GM12878 (cell line): ENCODE results near the gene NUP205. TPM values are rescaled to one million over a fixed set of nuclear protein-coding genes. Genes with fewer than 3 reads are reported as not detected.

ENCODE experiments used
- ATAC-seq: fragments of 200-7000 bp; cut with Tn5 transposase; 3 replicates; pipeline ENCODE4 v1.9.1; 2020; ENCODE audit warnings: mild to moderate bottlenecking, moderate library complexity
- BruUV-seq: library from RNA; stranded (reverse); fragments of 400-500 nt; replicated peaks from 2 replicates; lab custom pipeline; 2021; lab: Mats Ljungman, UMichigan
- CTCF ChIA-PET: fragments of 300-600 bp; sonication (Branson Sonifier 250); formaldehyde crosslinking; extraction: SDS; loops from one replicate; lab custom pipeline; 2021; ENCODE audit warnings: inconsistent platforms; lab: Yijun Ruan, JAX
- POLR2A ChIA-PET: fragments of 350-600 bp; formaldehyde crosslinking; extraction: SDS; loops from one replicate; lab custom pipeline; 2021; ENCODE audit warnings: inconsistent platforms; lab: Charles Lee
- RAD21 ChIA-PET: fragments of 300-600 bp; sonication (Branson Sonifier 250); formaldehyde crosslinking; loops from one replicate; lab custom pipeline; 2023; ENCODE audit warnings: antibody characterized with exemption; ENCODE audit not compliant: unreplicated experiment; lab: Charles Lee
- SMC1A ChIA-PET: fragments of 300-600 bp; sonication (Branson Sonifier 250); formaldehyde crosslinking; loops from one replicate; lab custom pipeline; 2023; ENCODE audit not compliant: unreplicated experiment, uncharacterized antibody; lab: Charles Lee
- DNase-seq: peaks from one replicate; pipeline ENCODE4 v3.0.0-alpha.2; 2011; ENCODE audit warnings: low read depth, low spot score
- FAIRE-seq: peaks from 3 replicates; lab custom pipeline; 2011; peaks lifted over from hg19 to GRCh38; lab: Jason Lieb, UNC
- H2AFZ ChIP-seq: 2 replicates; pipeline ENCODE4 v1.6.0; 2011; ENCODE audit warnings: low read depth, low read length, control low read depth; ENCODE audit not compliant: control insufficient read depth
- H3K27ac ChIP-seq: 2 replicates; pipeline ENCODE4 v1.5.1; 2011; ENCODE audit warnings: control low read depth; ENCODE audit not compliant: control insufficient read depth, insufficient read depth
- H3K27me3 ChIP-seq, 2 experiments: replicated peaks in 1 of 2; 2 replicates each; pipeline versions ENCODE4 v1.6.0 to v1.6.1; 2011; ENCODE audit warnings: low read length in 1 of 2; ENCODE audit not compliant: control insufficient read depth in 2 of 2, insufficient read depth in 2 of 2
- H3K36me3 ChIP-seq, 2 experiments: 2 replicates each; pipeline ENCODE4 v1.5.1; 2011; ENCODE audit warnings: low read length in 1 of 2; ENCODE audit not compliant: control insufficient read depth in 2 of 2, insufficient read depth in 2 of 2
- H3K4me1 ChIP-seq: 2 replicates; pipeline ENCODE4 v1.6.1; 2011; ENCODE audit warnings: mild to moderate bottlenecking, low read length, moderate library complexity, mixed read lengths; ENCODE audit not compliant: control insufficient read depth, insufficient read depth
- H3K4me2 ChIP-seq: 2 replicates; pipeline ENCODE4 v1.6.0; 2011; ENCODE audit warnings: control low read depth; ENCODE audit not compliant: control insufficient read depth, insufficient read depth
- H3K4me3 ChIP-seq: fragments of 200-600 bp; sonication (generic); 2 replicates; pipeline ENCODE4 v1.5.1; 2016
- H3K79me2 ChIP-seq: 2 replicates; pipeline ENCODE4 v1.6.0; 2011; ENCODE audit warnings: low read length; ENCODE audit not compliant: control insufficient read depth, insufficient read depth
- H3K9ac ChIP-seq: 2 replicates; pipeline ENCODE4 v1.8.0; 2011; ENCODE audit warnings: low read length, control low read depth, mixed read lengths; ENCODE audit not compliant: control insufficient read depth, insufficient read depth
- H3K9me3 ChIP-seq: replicated peaks from 3 replicates; pipeline ENCODE4 v1.5.1; 2011; ENCODE audit warnings: mild to moderate bottlenecking, low read length; ENCODE audit not compliant: control insufficient read depth, insufficient read depth
- H4K20me1 ChIP-seq: 2 replicates; pipeline ENCODE4 v1.6.0; 2011; ENCODE audit not compliant: control insufficient read depth, insufficient read depth
- CBFB ChIP-seq: IDR thresholded peaks from 2 replicates; pipeline ENCODE4 v1.6.1; 2016; ENCODE audit warnings: antibody characterized with exemption, low read depth
- CEBPZ ChIP-seq: fragments of 150-350 bp; IDR thresholded peaks from 2 replicates; pipeline ENCODE4 v1.6.1; 2016; ENCODE audit warnings: low read depth, low read length
- EGR1 ChIP-seq, 2 experiments: IDR thresholded peaks; 1 replicate in 1 of 2; 2 replicates in 1 of 2; pipeline ENCODE4 v1.6.1; 2011 to 2012; ENCODE audit warnings: low read depth in 2 of 2, low read length in 2 of 2, borderline replicate concordance in 1 of 2, mild to moderate bottlenecking in 1 of 2, moderate library complexity in 1 of 2
- FOXK2 ChIP-seq: fragments of 450-650 bp; IDR thresholded peaks from 2 replicates; pipeline ENCODE4 v1.6.1; 2017; ENCODE audit warnings: mild to moderate bottlenecking, moderate library complexity
- NBN ChIP-seq: fragments of 450-650 bp; IDR thresholded peaks from 2 replicates; pipeline ENCODE4 v1.6.1; 2016
- PAX8 ChIP-seq: fragments of 450-650 bp; IDR thresholded peaks from 2 replicates; pipeline ENCODE4 v1.6.1; 2017; ENCODE audit warnings: mild to moderate bottlenecking, moderate library complexity
- RELA ChIP-seq: fragments of 450-650 bp; IDR thresholded peaks from 2 replicates; pipeline ENCODE4 v1.8.0; 2014; ENCODE audit warnings: borderline replicate concordance; ENCODE audit not compliant: partially characterized antibody
- SMARCA5 ChIP-seq: fragments of 450-650 bp; IDR thresholded peaks from 2 replicates; pipeline ENCODE4 v1.6.1; 2017; ENCODE audit warnings: mild to moderate bottlenecking
- SREBF1 ChIP-seq: IDR thresholded peaks from 2 replicates; pipeline ENCODE4 v1.6.1; 2012; ENCODE audit warnings: mild to moderate bottlenecking, low read length
- SUZ12 ChIP-seq: fragments of 200-600 bp; sonication (generic); IDR thresholded peaks from one replicate; pipeline ENCODE4 v1.6.1; 2018; ENCODE audit warnings: antibody characterized with exemption, mild to moderate bottlenecking; ENCODE audit not compliant: unreplicated experiment
- TCF3 ChIP-seq: IDR thresholded peaks from 2 replicates; pipeline ENCODE4 v1.6.1; 2012; ENCODE audit warnings: low read depth, mild to moderate bottlenecking, low read length, borderline replicate concordance; ENCODE audit not compliant: insufficient read depth
- USF1 ChIP-seq: IDR thresholded peaks from 2 replicates; pipeline ENCODE4 v1.6.1; 2011; ENCODE audit warnings: borderline replicate concordance, low read depth, mild to moderate bottlenecking, moderate library complexity, mixed read lengths, low read length; ENCODE audit not compliant: insufficient read depth; ENCODE audit errors: extremely low read length
- in situ Hi-C: fragments of 300-500 bp; cut with MboI; formaldehyde crosslinking; loops from 9 replicates; pipeline ENCODE4 v1.14.3; 2018; ENCODE audit warnings: mixed read lengths
- intact Hi-C: fragments of 100-400 bp; cut with micrococcal nuclease; formaldehyde crosslinking; loops from one replicate; pipeline ENCODE4 v1.14.2; 2022; ENCODE audit not compliant: unreplicated experiment
- polyA plus RNA-seq, 11 experiments: library from polyadenylated mRNA; depleted of rRNA in 4 of 11; unstranded in 6 of 11; stranded (reverse) in 5 of 11; fragments of >200 nt; fragmentation: Nextera tagmentation in 4 of 11; fragmentation: Illumina TruSeq in 1 of 11; extraction: Ambion mirVana in 4 of 11; extraction: Trizol in 1 of 11; gene quantifications; 1 replicate in 1 of 11; 2 replicates in 10 of 11; pipeline versions ENCODE4 v1.2.1 to v1.2.3, GENCODE V29; 2011 to 2016; ENCODE audit warnings: inconsistent platforms in 2 of 11, missing spikeins in 2 of 11, low read depth in 1 of 11
- total RNA-seq, 4 experiments: library from RNA; depleted of rRNA in 3 of 4; stranded (reverse); fragments of >200 nt in 3 of 4; fragmentation: Illumina TruSeq in 1 of 4; extraction: Trizol in 1 of 4; gene quantifications; 2 replicates each; pipeline versions ENCODE4 v1.2.1 to v1.2.3, GENCODE V29; 2013 to 2021
- TF ChIP-seq, protein P1 (sequence below): IDR thresholded peaks from 2 replicates; pipeline ENCODE4 v1.6.1; 2011; ENCODE audit warnings: mild to moderate bottlenecking, low read depth, low read length, moderate library complexity; ENCODE audit not compliant: insufficient replicate concordance

NUP205 gene
- total and polyA plus RNA-seq, 10 of the 15 experiments (the other 5 are each of a cell fraction or from before 2014, with no cell fraction given), result 41.4 to 110 (median 85.9) TPM

GRCh38 chr7:135601182-135601581, 43.5 kb downstream of the NUP205 start:
- Histone ChIP-seq H3K4me2 (no peak overlapping the region), H3K4me3 (no peak overlapping the region), H4K20me1 (no peaks in the 10 kb centered on the region), H2AFZ (no peak overlapping the region), H3K27me3 (no peaks in the 10 kb centered on the region), H3K79me2 (no peaks in the 10 kb centered on the region), H3K4me1 (no peaks in the 10 kb centered on the region), H3K9me3 (no peaks in the 10 kb centered on the region), H3K36me3 (peaks cover 0 to 45% of the 10 kb centered on the region in 2 experiments), H3K9ac (no peak overlapping the region), H3K27ac (no peak overlapping the region)
- intact Hi-C loops, result loop anchor here (2.0 kb wide), 1 partner anchor 16 kb away; no protein-coding TSS in a partner anchor
- no peak for DNase-seq
- SMC1A ChIA-PET, result interaction anchor here (1.5 kb wide), 1 partner anchor 11 kb away, joined by 3 read pairs; no protein-coding TSS in a partner anchor
- RAD21 ChIA-PET, result no interaction called here
- ATAC-seq, result no peak
- POLR2A ChIA-PET, result no interaction called here
- BruUV-seq, result no TSS peak
- no peak for FAIRE-seq
- TF ChIP-seq EGR1 (IDR thresholded peaks at IDR 0.05; ENCODE audit: borderline replicate concordance in 1 of 2, low read depth in 2 of 2, low read length in 2 of 2) (no peak), SREBF1 (no peak), NBN (no peak), FOXK2 (no peak), RELA (no peak), PAX8 (no peak), CEBPZ (no peak), USF1 (no peak), TCF3 (no peak), SMARCA5 (no peak), SUZ12 (no peak), CBFB (no peak)
- TF ChIP-seq, protein P1, sequence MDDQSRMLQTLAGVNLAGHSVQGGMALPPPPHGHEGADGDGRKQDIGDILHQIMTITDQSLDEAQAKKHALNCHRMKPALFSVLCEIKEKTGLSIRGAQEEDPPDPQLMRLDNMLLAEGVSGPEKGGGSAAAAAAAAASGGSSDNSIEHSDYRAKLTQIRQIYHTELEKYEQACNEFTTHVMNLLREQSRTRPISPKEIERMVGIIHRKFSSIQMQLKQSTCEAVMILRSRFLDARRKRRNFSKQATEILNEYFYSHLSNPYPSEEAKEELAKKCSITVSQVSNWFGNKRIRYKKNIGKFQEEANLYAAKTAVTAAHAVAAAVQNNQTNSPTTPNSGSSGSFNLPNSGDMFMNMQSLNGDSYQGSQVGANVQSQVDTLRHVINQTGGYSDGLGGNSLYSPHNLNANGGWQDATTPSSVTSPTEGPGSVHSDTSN, result no peak
- in situ Hi-C loops, result no loop called here
- CTCF ChIA-PET, result interaction anchor here (1.1 to 3.1 kb wide), 3 partner anchors 20 to 327 kb away, joined by 4 to 7 read pairs (median 4); no protein-coding TSS in a partner anchor
